ENCODE data around the gene BMPR1A.

Gene BMPR1A

GRCh38 chr10:86802473-86803108 lies 46.2 kb downstream of the BMPR1A start:
- DNase-seq (ENCODE audit: low spot score) = no peak

DNA sequence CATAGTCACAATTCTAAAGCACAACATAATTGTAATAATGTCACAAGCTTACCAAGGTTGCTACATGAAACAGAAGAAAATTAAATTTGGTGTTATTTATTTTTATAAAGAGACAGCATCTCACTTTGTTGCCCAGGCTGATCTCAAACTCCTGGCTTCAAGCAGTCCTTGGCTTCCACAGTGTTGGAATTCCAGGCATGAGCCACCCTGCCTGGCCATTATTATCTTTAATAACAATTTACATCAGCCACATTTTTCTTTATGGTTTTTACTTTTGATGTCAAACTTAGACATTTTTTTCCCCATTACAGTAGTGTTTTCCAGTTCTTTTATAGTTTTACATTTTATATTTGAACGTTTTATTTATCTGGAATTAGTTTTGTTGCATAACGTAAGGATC lies 46.7 kb downstream of the BMPR1A start:
- DNase-seq (ENCODE audit: low spot score) = no peak

DNA sequence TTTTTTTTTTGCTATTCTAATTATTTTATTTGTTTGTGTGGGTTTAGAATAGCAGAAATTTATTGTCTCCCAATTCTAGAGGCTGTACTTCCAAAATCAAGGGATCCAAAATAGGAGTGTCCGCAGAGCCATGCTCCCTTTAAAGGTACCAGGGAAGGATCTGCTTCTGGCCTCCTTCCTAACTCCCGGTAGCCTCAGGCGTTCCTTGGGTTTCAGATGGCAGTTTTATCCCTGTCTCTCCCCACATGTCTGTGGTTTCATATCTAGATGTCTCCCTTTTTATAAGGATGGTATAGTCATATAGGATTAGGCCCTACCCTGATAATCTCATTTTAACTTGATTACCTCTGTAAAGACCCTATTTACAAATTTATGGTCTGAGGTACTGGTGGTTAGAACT lies 48.4 kb downstream of the BMPR1A start:
- no peak for DNase-seq (ENCODE audit: low spot score)

DNA sequence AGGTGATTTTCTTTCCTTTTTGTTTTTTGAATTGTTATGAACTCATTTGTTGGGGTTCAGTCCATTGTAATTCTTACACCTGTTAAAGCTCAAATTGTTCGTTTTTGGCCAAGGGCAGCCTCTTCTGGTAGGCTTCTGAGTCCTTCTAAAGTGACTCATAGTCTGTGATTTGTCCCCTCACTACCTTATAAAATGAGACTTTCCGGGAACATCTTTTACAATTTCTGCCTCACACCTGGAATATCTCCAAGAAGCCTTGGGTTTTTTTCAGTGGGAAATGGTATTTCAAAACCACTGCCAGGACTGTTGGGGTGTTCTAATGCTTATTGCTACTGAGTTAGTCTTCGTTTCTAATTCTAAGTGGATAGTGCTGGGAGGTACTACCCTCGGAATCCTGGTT lies 56.7 kb downstream of the BMPR1A start:
- no peak for DNase-seq (ENCODE audit: low spot score)

GRCh38 chr10:86813982-86814381 lies 57.6 kb downstream of the BMPR1A start:
- DNase-seq (ENCODE audit: low spot score) = no peak

- no peak for DNase-seq (ENCODE audit: low spot score)
These were observed 58.7 kb downstream of the BMPR1A start for GRCh38 chr10:86815035-86815617.

DNA sequence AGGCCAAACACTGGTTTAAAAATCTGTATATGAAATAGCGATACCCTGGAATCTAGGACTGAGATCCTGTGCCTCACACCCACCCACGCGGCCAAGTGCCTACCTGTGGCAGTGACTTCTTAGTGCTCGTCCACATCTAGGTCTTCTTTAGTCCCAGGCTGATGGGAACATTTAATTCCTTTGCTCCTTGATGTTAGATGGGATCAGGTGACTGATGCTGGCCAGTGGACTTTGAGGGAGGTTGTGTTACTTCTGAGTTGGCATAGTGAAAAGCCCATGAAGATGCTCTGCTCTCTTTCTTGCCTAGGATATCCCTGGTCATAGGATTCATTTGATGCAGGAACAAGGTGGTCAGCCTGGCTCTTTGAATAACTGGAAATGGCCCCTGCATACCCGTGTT lies 59.2 kb downstream of the BMPR1A start:
- no peak for DNase-seq (ENCODE audit: low spot score)

- no peak for DNase-seq (ENCODE audit: low spot score)
These were observed 60.8 kb downstream of the BMPR1A start for GRCh38 chr10:86817246-86817645.

- no peak for DNase-seq (ENCODE audit: low spot score)
These were observed 63.1 kb downstream of the BMPR1A start for GRCh38 chr10:86819567-86819966.

DNA sequence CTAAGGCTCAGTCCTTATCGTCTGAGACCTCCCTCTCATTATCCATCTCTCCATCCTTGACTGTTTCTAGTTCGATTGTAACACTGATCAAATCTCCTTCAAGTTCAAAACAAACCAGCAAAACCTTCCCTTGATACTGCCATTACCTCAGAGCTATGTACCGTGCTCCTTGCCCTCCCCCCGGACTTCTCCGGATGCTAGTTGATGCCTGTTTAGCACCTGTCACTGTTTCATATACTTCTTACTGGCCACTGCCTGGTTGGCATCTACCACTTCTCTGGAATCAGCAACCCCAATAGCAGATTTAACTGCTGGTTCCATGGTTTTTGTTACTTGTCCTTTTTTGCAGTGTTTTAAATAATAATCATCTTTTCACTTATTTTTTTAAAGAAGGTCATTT lies 64.1 kb downstream of the BMPR1A start:
- DNase-seq (ENCODE audit: low spot score) = no peak

DNA sequence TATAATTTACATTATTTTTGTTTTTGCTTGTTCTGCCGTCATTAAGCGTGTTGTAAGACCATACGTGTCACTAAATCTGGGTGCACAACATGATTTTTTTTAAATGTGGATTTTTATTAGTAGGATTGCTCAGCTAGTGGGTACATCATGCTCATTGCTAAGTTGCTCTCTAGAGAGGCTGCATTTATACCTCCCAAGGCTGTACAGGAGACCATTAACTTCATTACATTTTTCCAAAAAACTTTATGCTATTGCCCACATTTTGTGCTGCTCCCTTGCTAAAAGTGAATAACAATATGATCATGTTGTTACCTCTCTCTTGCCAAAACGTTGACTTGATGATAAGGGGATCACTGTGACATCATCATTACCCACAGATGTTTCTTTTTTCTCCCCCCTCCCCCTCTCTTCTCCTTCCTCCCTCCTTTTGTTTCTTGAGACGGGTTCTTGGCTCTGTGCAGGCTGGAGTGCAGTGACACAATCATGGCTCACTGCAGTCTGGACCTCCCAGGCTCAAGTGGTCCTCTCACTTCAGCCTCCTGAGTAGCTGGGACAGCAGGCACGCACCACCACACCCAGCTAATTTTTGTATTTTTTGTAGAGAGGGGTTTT lies 65.1 kb downstream of the BMPR1A start:
- no peak for DNase-seq (ENCODE audit: low spot score)

- no peak for DNase-seq (ENCODE audit: low spot score)
These were observed 67.1 kb downstream of the BMPR1A start for GRCh38 chr10:86823565-86823964.

DNA sequence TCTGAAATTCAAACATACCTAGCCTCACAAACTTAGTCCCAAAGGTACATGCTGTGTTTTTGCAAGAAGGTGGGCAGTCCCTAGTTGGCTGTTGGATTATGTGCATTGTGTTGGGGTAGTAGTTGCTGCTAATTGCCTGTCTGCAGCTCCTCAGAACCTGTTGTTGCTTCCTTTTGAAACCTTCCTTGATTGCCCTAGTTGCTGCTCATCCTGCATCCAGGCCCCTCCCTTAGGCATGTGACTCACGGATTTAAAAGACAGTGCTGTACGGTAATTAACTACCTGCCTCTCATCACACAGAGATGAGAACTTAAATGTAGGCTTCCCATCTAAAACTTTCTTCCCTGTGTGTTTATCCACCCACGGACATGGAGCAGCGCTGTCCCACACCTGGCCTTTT lies 67.7 kb downstream of the BMPR1A start:
- no peak for DNase-seq (ENCODE audit: low spot score)

GRCh38 chr10:86825366-86825765 lies 68.9 kb downstream of the BMPR1A start:
- no peak for DNase-seq (ENCODE audit: low spot score)

GRCh38 chr10:86827639-86828038 lies 71.2 kb downstream of the BMPR1A start:
- DNase-seq (ENCODE audit: low spot score) = no peak

GRCh38 chr10:86828145-86828544 lies 71.7 kb downstream of the BMPR1A start:
- DNase-seq (ENCODE audit: low spot score) = no peak

DNA sequence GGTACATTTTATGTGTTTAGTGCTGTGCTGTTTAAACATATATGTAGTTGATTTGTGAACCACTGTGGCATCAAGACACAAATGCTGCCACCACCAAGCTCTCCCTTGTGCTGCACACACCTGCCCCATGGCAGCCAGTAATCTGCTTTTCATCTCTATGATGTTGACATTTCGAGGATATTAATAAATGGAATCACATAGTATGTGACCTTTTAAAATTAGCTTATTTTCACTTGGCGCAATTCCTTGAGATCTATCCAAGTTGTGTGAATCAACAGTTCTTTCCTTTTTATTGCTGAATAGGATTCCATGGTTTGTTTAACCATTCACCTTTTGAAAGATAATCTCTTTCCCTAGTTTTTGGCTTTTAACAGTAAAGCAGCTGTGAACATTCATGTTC lies 73.1 kb downstream of the BMPR1A start:
- DNase-seq (ENCODE audit: low spot score) = no peak

DNA sequence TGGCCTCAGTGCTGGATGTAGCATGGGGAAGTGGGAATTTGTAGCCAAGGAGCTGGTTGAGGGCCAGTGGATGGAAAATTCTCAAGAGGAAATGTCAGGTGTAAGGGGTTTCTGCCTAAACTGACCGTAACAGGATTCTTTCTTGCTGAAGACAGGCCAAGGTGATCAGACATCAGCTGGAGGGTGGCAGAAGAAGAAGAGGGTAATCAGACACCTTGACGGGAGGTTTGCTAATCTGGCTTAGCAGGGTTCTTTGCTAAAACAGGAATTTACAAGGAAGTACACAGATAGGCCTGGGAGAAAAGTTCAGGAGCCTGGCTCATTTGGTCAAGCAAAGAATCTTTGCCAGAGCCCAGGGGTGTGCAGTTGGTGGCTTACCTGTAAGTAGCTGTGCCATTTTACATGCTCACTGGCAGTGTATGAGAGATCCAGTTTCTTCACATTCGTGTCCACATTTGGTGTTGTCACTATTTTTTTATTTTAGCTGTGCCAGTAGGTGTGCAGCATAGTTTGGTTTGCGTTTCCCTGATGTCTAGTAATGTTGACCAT lies 73.7 kb downstream of the BMPR1A start:
- no peak for DNase-seq (ENCODE audit: low spot score)

- DNase-seq (ENCODE audit: low spot score) = no peak
These were observed 77.5 kb downstream of the BMPR1A start for GRCh38 chr10:86833969-86834368.

- DNase-seq (ENCODE audit: low spot score) = no peak
These were observed 79.6 kb downstream of the BMPR1A start for GRCh38 chr10:86836044-86836443.

GRCh38 chr10:86837663-86838062 lies 81.2 kb downstream of the BMPR1A start:
- DNase-seq (ENCODE audit: low spot score) = no peak

DNA sequence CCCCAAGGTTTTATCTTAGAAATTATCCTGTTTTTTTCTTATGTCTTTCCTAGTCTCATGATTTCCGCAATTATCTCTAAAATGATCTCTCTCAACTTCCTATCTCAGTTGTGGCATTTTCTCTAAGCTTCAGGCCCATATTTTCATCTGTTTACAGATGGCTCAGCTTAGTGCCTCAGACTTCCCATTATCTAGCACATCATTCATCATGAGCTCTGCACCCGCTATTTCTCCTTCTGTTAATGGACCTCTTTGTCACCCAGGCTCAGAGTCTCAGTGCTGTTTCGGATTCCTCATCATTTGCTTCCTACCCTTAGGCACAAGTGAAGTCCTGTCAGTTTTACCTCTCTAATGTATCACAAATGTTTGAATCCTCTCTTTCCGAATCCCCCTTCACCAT lies 84.1 kb downstream of the BMPR1A start:
- no peak for DNase-seq (ENCODE audit: low spot score)

DNA sequence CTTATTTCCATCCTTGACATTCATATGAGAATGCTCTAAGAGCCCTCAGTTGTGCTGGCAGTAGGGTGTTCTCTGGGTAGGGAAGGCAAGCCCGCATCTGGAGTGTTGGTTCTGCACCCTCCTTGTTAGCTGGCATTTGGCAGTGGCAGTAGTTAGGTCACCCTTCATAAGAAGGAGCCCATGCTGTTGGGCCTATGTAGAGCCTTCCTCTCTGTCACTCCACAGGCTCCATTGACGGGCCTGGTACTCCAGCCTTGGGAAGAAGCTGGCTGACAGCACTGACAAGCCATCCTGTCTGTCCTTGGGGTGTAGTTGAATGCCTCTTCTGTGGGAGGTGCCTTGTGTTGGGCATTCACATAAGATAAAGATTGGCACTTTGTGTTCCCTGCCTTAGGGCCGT lies 89.7 kb downstream of the BMPR1A start:
- no peak for DNase-seq (ENCODE audit: low spot score)

- no peak for DNase-seq (ENCODE audit: low spot score)
These were observed 92.3 kb downstream of the BMPR1A start for GRCh38 chr10:86848747-86849146.

All from AG08396 (cell line).